MCF 10A (cell line): ENCODE measurements around the gene KCNT1. TPM values are rescaled to one million over a fixed set of nuclear protein-coding genes. Genes with fewer than 3 reads are reported as not detected.

Experiments used
- BruUV-seq: library from RNA; stranded (reverse); fragments of 400-500 nt; replicated peaks from 2 replicates; lab custom pipeline; 2021; lab: Mats Ljungman, UMichigan
- CTCF ChIA-PET: fragments of 300-600 bp; sonication (Branson Sonifier 250); formaldehyde crosslinking; extraction: SDS; loops from one replicate; lab custom pipeline; 2021; ENCODE audit warnings: antibody characterized with exemption, inconsistent platforms; lab: Yijun Ruan, JAX
- POLR2A ChIA-PET: fragments of 300-600, 350-650 bp; sonication (Branson Sonifier 250); formaldehyde crosslinking; extraction: SDS; loops from one replicate; lab custom pipeline; 2020; ENCODE audit warnings: antibody characterized with exemption, inconsistent platforms; lab: Yijun Ruan, JAX
- DNase-seq: peaks from one replicate; pipeline ENCODE4 v3.0.0-alpha.2; 2018; ENCODE audit not compliant: unreplicated experiment
- H3K27ac Mint-ChIP-seq: one replicate; pipeline ENCODE4 v1.8.0; 2022; ENCODE audit warnings: mild to moderate bottlenecking, low read depth, mixed read lengths; ENCODE audit not compliant: unreplicated experiment
- H3K27me3 Mint-ChIP-seq: one replicate; pipeline ENCODE4 v1.8.0; 2022; ENCODE audit warnings: mixed read lengths; ENCODE audit not compliant: insufficient read depth, unreplicated experiment
- H3K36me3 Mint-ChIP-seq: one replicate; pipeline ENCODE4 v1.8.0; 2022; ENCODE audit warnings: mild to moderate bottlenecking, moderate library complexity, mixed read lengths; ENCODE audit not compliant: insufficient read depth, unreplicated experiment
- H3K4me1 Mint-ChIP-seq: one replicate; pipeline ENCODE4 v1.8.0; 2022; ENCODE audit warnings: mixed read lengths; ENCODE audit not compliant: insufficient read depth, unreplicated experiment
- H3K4me3 Mint-ChIP-seq: one replicate; pipeline ENCODE4 v1.8.0; 2022; ENCODE audit warnings: mild to moderate bottlenecking, moderate library complexity, mixed read lengths; ENCODE audit not compliant: unreplicated experiment
- H3K9me3 Mint-ChIP-seq: one replicate; pipeline ENCODE4 v1.8.0; 2022; ENCODE audit warnings: mixed read lengths; ENCODE audit not compliant: unreplicated experiment
- intact Hi-C: fragments of 100-400 bp; cut with micrococcal nuclease; formaldehyde crosslinking; loops from 2 replicates; pipeline ENCODE4 v1.14.1; 2022
- total RNA-seq: library from RNA; stranded (reverse); gene quantifications from 2 replicates; pipeline ENCODE4 v1.2.3, GENCODE V29; 2022
- TF ChIP-seq, protein P1 (sequence below): fragments of 200-600 bp; IDR thresholded peaks from one replicate; pipeline ENCODE4 v1.8.0; 2022; ENCODE audit warnings: antibody characterized with exemption, mild to moderate bottlenecking; ENCODE audit not compliant: unreplicated experiment

KCNT1 gene
- total RNA-seq, 1 experiment from 2014 or later: not detected

DNA sequence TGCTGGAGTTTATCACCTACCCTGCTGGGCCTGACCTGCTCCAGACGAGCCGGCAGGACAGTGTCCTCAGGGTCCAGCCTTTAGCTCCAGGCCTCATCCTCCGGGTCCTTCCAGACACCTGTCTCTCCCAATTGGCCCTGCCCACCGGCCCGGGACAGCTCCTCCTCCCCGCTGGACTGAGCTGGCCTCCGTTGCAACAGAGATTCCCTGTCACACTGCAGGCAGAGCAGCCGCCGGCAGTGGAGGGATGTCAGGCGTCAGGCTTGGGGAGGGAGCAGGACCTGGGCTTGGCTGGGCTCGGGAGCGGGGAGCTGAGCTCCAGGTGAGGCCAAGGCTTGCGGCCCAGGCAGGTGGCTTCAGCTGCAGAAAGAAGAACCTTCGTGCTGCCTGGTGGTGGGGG lies 1.7 kb downstream of the KCNT1 start:
- Mint-ChIP-seq H3K4me3 (no peak overlapping the region), H3K4me1 (no peaks in the 10 kb centered on the region), H3K9me3 (no peaks in the 10 kb centered on the region), H3K27me3 (peaks cover 9% of the 10 kb centered on the region), H3K36me3 (no peaks in the 10 kb centered on the region), H3K27ac (no peak overlapping the region)
- CTCF ChIA-PET: interaction anchor here (0.5 to 0.9 kb wide), 2 partner anchors 39 to 1084 kb away, joined by 3 read pairs; no protein-coding TSS in a partner anchor
- TF ChIP-seq, protein P1, sequence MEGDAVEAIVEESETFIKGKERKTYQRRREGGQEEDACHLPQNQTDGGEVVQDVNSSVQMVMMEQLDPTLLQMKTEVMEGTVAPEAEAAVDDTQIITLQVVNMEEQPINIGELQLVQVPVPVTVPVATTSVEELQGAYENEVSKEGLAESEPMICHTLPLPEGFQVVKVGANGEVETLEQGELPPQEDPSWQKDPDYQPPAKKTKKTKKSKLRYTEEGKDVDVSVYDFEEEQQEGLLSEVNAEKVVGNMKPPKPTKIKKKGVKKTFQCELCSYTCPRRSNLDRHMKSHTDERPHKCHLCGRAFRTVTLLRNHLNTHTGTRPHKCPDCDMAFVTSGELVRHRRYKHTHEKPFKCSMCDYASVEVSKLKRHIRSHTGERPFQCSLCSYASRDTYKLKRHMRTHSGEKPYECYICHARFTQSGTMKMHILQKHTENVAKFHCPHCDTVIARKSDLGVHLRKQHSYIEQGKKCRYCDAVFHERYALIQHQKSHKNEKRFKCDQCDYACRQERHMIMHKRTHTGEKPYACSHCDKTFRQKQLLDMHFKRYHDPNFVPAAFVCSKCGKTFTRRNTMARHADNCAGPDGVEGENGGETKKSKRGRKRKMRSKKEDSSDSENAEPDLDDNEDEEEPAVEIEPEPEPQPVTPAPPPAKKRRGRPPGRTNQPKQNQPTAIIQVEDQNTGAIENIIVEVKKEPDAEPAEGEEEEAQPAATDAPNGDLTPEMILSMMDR: no peak
- intact Hi-C loops: loop anchor here (10.0 kb wide), 1 partner anchor 99 kb away; no protein-coding TSS in a partner anchor
- POLR2A ChIA-PET: no interaction called here
- DNase-seq: no peak
- no TSS peak for BruUV-seq

DNA sequence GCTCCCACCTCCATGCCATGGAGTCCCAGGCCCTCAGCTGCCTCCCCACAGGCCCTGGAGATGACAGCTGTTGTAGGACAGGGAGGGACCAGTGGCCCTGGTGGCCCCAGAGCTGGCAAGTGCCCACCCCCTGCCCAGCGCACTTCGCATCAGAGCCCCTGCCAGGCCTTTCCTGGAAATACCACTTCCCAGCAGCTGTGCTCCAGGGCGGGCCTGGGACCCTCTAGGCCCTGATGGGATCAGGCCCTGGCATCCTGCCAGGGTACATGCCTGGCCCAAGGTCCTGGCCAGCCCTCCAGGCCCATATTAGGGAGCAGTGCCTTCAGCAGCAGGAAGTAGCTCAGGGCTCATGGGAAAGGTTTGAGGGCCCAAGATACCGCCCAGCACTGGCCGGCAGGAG lies 2.5 kb downstream of the KCNT1 start:
- TF ChIP-seq, protein P1: no peak
- Mint-ChIP-seq H3K36me3 (no peaks in the 10 kb centered on the region), H3K27ac (no peak overlapping the region), H3K4me1 (no peaks in the 10 kb centered on the region), H3K27me3 (peaks cover 16% of the 10 kb centered on the region), H3K4me3 (no peak overlapping the region), H3K9me3 (no peaks in the 10 kb centered on the region)
- ChIA-PET POLR2A (no interaction called here), CTCF (interaction anchor here (0.9 kb wide), 1 partner anchor 38 kb away, joined by 3 read pairs; no protein-coding TSS in a partner anchor)
- BruUV-seq: no TSS peak
- no peak for DNase-seq
- intact Hi-C loops: loop anchor here (10.0 kb wide), 1 partner anchor 100 kb away; no protein-coding TSS in a partner anchor

DNA sequence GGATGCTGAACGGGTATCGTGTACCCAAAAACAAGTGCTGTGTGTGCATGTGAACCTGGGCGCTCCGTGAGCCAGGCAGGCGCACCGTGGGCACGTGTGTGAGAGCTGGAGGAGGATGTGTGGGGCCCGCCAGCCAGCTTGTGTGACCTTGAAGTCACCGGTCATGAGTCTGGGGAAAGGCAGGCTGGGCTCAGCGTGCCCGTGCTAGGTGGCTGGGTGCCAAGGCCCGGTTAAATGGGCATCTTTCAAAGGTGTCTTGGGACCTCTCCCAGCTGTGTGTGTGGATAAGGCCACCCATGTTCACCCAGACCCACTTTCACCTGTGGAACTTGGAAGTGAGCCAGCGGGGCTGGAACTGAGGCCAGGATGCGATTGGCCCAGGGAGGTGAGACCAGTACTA lies 3.4 kb downstream of the KCNT1 start:
- peaks cover 25% of the 10 kb centered on the region for H3K27me3 Mint-ChIP-seq
- ChIA-PET POLR2A (no interaction called here), CTCF (interaction anchor here (0.8 to 1.1 kb wide), 2 partner anchors 102 to 162 kb away, joined by 3 read pairs; no protein-coding TSS in a partner anchor)
- DNase-seq: no peak
- H3K9me3 Mint-ChIP-seq: no peaks in the 10 kb centered on the region
- intact Hi-C loops: loop anchor here (10.0 kb wide), 1 partner anchor 101 kb away; no protein-coding TSS in a partner anchor
- H3K36me3 Mint-ChIP-seq: no peaks in the 10 kb centered on the region
- TF ChIP-seq, protein P1: no peak
- H3K27ac Mint-ChIP-seq: no peak overlapping the region
- no peak overlapping the region for H3K4me3 Mint-ChIP-seq
- H3K4me1 Mint-ChIP-seq: no peaks in the 10 kb centered on the region
- BruUV-seq: no TSS peak

DNA sequence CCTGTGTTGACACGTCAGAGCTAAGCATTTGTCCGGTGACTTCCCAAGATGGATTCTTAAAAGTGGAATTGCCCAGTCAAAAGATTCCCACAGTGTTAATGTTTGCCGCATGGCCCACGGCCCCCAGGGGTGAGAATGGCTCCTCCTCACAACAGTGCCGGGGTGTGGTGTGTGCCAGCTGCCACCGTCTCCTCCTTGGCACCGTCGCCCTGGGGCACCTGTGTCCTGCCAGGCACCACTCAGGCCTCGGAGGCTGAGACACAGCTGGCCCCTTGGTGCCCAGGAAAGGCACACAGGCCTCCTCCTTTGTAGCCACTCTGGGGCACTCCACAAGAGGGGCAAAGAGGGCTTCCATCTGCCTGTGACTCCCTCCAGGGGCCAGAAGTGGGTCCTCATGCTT lies 4.3 kb downstream of the KCNT1 start:
- POLR2A ChIA-PET: no interaction called here
- no peak overlapping the region for H3K4me3 Mint-ChIP-seq
- no TSS peak for BruUV-seq
- no peaks in the 10 kb centered on the region for H3K36me3 Mint-ChIP-seq
- no peak for DNase-seq
- H3K27ac Mint-ChIP-seq: no peak overlapping the region
- intact Hi-C loops: loop anchor here (10.0 kb wide), 1 partner anchor 101 kb away; no protein-coding TSS in a partner anchor
- TF ChIP-seq, protein P1: no peak
- H3K4me1 Mint-ChIP-seq: no peaks in the 10 kb centered on the region
- peaks cover 33% of the 10 kb centered on the region for H3K27me3 Mint-ChIP-seq
- CTCF ChIA-PET: interaction anchor here (0.6 to 0.8 kb wide), 2 partner anchors 79 to 103 kb away, joined by 3 to 5 read pairs; no protein-coding TSS in a partner anchor
- no peaks in the 10 kb centered on the region for H3K9me3 Mint-ChIP-seq
